Measurements from ENCODE around the gene SLC38A10. TPM values are rescaled to one million over a fixed set of nuclear protein-coding genes. Genes with fewer than 3 reads are reported as not detected.

Gene SLC38A10
- total RNA-seq, 1 donor from 2014 or later: 120 TPM

DNA sequence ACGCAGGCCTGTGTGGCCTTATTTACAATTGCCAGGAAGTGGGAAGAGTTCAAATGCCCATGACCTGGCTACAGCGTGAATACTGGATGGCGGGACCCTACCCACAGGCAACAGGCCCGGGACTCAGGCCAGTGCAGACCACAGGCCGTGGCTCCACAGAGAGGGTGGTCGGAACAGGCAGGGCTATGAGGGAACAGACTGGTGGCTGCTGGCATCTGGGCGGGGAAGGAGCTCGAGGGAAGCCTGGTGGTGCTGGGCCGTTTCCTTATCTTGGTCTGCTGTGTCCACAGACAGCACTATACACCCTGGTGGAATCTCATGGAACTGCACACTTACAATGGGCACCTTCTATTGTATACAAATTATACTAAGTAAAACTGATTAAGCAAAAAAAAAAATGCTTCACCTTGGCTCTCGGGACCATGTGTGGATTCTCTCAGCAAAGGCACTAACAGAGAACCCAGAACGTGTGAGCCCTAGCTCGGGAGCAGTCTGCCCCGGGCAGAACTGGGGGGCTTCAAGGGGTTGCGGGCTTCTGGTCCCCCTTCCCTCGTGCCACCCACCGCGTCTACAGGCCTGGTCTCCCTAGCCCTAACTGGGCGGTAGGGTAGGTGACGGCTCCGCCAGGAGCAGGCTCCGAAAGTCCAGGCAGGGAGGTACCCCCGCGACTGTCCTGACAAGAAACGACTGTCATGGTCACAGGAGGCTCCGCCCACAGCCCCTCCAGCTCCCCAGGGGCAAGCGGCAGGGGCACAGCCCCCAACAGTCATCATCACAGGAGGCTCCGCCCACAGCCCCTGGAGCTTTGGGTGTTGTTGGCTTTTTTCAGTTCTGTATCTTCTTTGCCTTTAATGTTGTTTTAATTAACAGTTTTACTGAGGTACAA is 94.2 kb downstream of the SLC38A10 start:
- H3K27ac Mint-ChIP-seq (ENCODE audit: unreplicated experiment): no peak overlapping the region
- H3K9me3 Mint-ChIP-seq (ENCODE audit: unreplicated experiment): no peaks in the 10 kb centered on the region
- TF ChIP-seq, protein P1, sequence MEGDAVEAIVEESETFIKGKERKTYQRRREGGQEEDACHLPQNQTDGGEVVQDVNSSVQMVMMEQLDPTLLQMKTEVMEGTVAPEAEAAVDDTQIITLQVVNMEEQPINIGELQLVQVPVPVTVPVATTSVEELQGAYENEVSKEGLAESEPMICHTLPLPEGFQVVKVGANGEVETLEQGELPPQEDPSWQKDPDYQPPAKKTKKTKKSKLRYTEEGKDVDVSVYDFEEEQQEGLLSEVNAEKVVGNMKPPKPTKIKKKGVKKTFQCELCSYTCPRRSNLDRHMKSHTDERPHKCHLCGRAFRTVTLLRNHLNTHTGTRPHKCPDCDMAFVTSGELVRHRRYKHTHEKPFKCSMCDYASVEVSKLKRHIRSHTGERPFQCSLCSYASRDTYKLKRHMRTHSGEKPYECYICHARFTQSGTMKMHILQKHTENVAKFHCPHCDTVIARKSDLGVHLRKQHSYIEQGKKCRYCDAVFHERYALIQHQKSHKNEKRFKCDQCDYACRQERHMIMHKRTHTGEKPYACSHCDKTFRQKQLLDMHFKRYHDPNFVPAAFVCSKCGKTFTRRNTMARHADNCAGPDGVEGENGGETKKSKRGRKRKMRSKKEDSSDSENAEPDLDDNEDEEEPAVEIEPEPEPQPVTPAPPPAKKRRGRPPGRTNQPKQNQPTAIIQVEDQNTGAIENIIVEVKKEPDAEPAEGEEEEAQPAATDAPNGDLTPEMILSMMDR (IDR thresholded peaks at IDR 0.05): peak; percentile 64
- H3K36me3 Mint-ChIP-seq (ENCODE audit: unreplicated experiment): no peaks in the 10 kb centered on the region
- no peaks in the 10 kb centered on the region for H3K27me3 Mint-ChIP-seq (ENCODE audit: unreplicated experiment)
- no peak overlapping the region for H3K4me3 Mint-ChIP-seq (ENCODE audit: unreplicated experiment)
- no peaks in the 10 kb centered on the region for H3K4me1 Mint-ChIP-seq (ENCODE audit: unreplicated experiment)
- no peak for DNase-seq (ENCODE audit: extremely low spot score, unreplicated experiment)

DNA sequence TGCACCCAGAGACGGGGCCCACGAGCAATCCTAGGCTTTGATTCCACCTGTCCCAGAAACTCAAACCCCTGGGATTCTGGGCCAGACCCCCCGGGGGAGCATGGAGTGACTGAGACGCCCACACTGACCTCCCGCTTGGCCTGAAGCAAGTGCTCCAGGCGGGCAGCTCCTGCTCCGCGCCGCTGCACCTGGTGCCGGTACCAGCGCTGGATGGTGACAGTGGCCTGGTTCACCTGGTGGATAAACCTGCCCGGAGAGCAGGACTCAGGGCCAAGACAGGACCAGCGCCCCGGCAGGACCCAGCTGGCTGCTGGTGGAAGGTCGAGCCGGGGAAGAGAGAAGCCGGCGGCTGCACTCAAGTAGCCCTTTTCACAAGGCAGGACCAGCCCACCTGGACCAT is 94.9 kb downstream of the SLC38A10 start:
- Mint-ChIP-seq H3K4me1 (ENCODE audit: unreplicated experiment) (no peaks in the 10 kb centered on the region), H3K27me3 (ENCODE audit: unreplicated experiment) (no peaks in the 10 kb centered on the region), H3K27ac (ENCODE audit: unreplicated experiment) (no peak overlapping the region), H3K36me3 (ENCODE audit: unreplicated experiment) (no peaks in the 10 kb centered on the region), H3K9me3 (ENCODE audit: unreplicated experiment) (no peaks in the 10 kb centered on the region), H3K4me3 (ENCODE audit: unreplicated experiment) (no peak overlapping the region)
- no peak for DNase-seq (ENCODE audit: extremely low spot score, unreplicated experiment)
- TF ChIP-seq, protein P1 (IDR thresholded peaks at IDR 0.05): no peak

GRCh38 chr17:81199482-81199830 is 95.7 kb downstream of the SLC38A10 start:
- no peak for DNase-seq (ENCODE audit: extremely low spot score, unreplicated experiment)
- Mint-ChIP-seq H3K4me1 (ENCODE audit: unreplicated experiment) (no peaks in the 10 kb centered on the region), H3K9me3 (ENCODE audit: unreplicated experiment) (no peaks in the 10 kb centered on the region), H3K4me3 (ENCODE audit: unreplicated experiment) (no peak overlapping the region), H3K27me3 (ENCODE audit: unreplicated experiment) (no peaks in the 10 kb centered on the region), H3K36me3 (ENCODE audit: unreplicated experiment) (no peaks in the 10 kb centered on the region), H3K27ac (ENCODE audit: unreplicated experiment) (no peak overlapping the region)
- TF ChIP-seq, protein P1 (IDR thresholded peaks at IDR 0.05): no peak

DNA sequence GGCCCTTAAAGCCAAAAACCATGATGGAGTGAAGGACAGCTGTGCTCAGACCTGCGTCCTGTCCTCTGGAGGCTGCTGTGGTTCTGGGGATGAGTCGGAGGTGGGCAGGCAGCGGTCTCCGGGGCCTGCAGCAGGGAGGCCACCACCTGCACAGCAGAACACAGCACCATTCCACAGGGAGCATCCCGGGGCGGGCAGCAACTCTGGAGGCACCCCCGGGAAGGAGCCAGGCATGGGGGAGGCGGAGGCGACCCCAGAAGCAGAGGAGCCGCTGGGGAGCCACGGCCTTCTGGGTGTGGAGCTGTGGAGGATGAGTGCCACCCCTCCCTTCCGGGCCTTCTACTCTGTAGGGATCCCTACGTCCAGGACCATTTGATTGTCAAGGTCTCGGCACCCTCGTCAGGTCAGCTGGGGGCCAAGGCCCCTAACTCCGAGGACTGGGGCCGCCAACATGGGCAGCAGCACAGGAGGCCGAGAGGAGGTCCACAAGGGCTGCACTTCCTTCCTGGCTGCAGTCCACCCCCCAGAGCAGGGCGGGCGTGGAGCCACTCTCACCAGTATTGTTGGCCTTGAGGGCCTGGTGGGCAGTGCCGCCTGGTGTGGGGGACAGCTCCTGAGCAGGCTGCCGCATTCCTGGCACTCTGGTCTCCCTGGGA is 96.2 kb downstream of the SLC38A10 start:
- Mint-ChIP-seq H3K27ac (ENCODE audit: unreplicated experiment) (no peak overlapping the region), H3K9me3 (ENCODE audit: unreplicated experiment) (no peaks in the 10 kb centered on the region), H3K27me3 (ENCODE audit: unreplicated experiment) (no peaks in the 10 kb centered on the region), H3K36me3 (ENCODE audit: unreplicated experiment) (no peaks in the 10 kb centered on the region), H3K4me3 (ENCODE audit: unreplicated experiment) (no peak overlapping the region), H3K4me1 (ENCODE audit: unreplicated experiment) (no peaks in the 10 kb centered on the region)
- no peak for DNase-seq (ENCODE audit: extremely low spot score, unreplicated experiment)
- TF ChIP-seq, protein P1 (IDR thresholded peaks at IDR 0.05): no peak

GRCh38 chr17:81197831-81198490 is 97.1 kb downstream of the SLC38A10 start:
- no peaks in the 10 kb centered on the region for H3K9me3 Mint-ChIP-seq (ENCODE audit: unreplicated experiment)
- H3K4me3 Mint-ChIP-seq (ENCODE audit: unreplicated experiment): no peak overlapping the region
- H3K4me1 Mint-ChIP-seq (ENCODE audit: unreplicated experiment): no peaks in the 10 kb centered on the region
- no peaks in the 10 kb centered on the region for H3K36me3 Mint-ChIP-seq (ENCODE audit: unreplicated experiment)
- no peak for DNase-seq (ENCODE audit: extremely low spot score, unreplicated experiment)
- H3K27me3 Mint-ChIP-seq (ENCODE audit: unreplicated experiment): no peaks in the 10 kb centered on the region
- H3K27ac Mint-ChIP-seq (ENCODE audit: unreplicated experiment): no peak overlapping the region
- TF ChIP-seq, protein P1 (IDR thresholded peaks at IDR 0.05): no peak

Measured in osteocyte (in vitro differentiated cells).